Measurements from ENCODE around the gene SERHL2.
"Not testable (repeated sequence)": the region's sequence is repeated elsewhere in the genome, so short reads cannot be mapped to it uniquely, and the experiment has no call there.

The SERHL2 gene

DNA sequence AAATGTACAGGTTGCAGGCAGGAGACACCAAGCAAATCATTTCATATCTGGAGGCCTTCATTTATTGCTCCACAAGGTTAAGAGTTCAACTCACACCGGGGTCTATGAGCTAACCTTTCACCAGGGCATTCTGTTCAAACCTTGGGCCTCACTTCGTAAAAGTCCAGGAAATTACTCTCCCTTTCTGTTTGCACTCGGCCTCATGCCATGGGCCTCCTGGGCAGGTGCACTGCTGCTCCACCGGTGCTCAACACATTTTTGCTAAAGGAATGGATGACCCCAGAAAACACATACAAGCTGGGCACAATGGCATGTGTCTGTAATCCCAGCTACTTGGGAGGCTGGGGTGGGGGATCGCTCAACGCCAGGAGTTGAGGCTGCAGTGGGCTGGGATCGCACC lies 17.6 kb upstream of the SERHL2 start:
- DNase-seq = no peak

DNA sequence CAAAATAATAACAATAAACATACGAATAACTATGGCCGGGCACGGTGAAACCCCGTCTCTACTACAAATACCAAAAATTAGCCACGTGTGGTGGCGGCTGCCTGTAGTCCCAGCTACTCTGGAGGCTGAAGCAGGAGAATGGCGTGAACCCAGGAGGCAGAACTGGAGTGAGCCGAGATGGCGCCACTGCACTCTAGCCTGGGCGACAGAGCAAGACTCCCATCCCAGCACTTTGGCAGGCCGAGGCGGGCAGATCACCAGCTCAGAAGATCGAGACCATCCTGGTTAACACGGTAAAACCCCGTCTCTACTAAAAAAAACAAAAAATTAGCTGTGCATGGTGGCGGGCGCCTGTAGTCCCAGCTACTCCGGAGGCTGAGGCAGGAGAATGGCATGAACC lies 17.1 kb upstream of the SERHL2 start:
- DNase-seq = not testable (repeated sequence)

DNA sequence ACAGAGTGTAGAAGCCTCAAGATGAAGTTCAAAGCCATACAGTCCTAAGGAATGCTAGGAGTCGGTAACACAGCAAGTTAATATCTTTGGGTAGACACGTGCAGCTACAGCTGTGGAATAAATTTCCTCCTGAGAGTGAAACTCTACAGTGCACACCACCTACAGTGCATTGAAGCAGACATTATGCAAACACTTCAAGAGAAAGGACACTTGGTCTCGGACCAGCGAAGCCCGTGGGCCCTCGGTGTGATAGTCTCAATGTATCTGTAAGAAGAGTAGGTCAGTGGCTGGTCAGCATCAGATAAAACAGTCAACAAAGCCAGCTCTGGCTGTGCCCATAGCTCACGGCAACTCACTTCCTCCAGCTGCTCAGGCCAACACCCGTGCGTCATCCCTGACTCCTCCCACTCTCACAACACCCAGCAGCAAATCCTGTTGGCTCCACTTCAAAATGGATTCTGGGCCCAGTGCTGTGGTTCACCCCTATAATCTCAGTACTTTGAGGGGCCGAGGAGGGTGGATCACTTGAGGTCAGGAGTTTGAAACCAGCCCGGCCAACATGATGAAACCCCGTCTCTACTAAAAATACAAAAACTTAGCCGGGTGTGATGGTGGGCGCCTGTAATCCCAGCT lies 16.4 kb upstream of the SERHL2 start:
- not testable (repeated sequence) for DNase-seq

DNA sequence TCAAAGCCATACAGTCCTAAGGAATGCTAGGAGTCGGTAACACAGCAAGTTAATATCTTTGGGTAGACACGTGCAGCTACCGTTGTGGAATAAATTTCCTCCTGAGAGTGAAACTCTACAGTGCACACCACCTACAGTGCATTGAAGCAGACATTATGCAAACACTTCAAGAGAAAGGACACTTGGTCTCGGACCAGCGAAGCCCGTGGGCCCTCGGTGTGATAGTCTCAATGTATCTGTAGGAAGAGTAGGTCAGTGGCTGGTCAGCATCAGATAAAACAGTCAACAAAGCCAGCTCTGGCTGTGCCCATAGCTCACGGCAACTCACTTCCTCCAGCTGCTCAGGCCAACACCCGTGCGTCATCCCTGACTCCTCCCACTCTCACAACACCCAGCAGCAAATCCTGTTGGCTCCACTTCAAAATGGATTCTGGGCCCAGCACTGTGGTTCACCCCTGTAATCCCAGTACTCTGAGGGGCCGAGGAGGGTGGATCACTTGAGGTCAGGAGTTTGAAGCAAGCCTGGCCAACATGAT lies 14.5 kb upstream of the SERHL2 start:
- not testable (repeated sequence) for DNase-seq

DNA sequence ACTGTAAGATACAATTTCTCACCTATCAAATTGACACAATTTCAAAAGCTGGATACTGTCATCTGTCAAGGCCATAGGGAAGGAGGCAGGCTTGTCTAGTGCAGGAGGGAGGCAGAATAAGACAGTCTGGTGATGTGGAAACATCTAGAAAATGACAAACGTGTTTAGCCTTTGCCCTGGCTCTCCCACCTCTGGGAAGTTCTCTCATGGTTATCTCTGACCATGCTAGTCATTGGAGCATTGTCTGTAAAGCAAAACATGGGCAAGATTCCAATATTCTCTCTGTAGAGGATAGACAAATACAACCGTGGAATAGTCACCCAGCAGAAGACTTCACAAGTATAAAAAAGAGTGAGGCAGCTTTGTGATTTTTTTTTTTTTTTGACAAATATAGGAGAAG lies 9.1 kb upstream of the SERHL2 start:
- DNase-seq = no peak

DNA sequence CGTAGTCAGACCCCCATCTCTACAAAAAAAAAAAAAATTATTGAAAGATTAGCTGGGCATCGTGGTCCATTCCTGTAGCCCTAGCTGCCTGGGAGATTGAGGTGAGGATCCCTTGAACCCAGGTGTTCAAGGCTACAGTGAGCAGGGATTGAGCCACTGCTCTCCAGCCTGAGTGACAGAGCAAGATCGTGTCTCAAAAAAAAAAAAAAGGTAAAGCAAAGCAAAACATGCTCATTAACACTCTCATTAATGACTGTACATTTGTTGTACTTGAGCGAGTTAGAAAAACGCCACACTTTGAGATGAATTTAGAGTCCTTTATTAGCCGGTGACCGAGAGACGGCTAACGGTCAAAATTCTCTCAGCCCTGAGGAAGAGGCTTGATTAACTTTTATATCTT lies 6.2 kb upstream of the SERHL2 start:
- no peak for DNase-seq

DNA sequence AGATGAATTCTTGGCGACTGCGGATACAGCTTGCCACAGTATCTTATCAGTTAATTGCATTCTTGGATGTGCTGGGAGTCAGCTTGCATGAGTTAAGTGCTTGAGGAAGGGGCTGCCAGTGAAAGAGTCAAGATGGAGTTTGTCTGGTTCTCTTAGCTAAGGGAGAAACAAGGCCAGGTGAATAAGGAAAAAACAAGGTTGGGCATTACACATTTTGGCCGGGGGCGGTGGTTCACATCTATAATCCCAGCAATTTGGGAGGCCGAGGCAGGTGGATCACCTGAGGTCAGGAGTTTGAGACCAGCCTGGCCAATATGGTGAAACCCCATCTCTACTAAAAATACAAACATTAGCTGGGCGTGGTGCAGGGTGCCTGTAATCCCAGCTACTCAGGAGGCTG lies 5.6 kb upstream of the SERHL2 start:
- not testable (repeated sequence) for DNase-seq

DNA sequence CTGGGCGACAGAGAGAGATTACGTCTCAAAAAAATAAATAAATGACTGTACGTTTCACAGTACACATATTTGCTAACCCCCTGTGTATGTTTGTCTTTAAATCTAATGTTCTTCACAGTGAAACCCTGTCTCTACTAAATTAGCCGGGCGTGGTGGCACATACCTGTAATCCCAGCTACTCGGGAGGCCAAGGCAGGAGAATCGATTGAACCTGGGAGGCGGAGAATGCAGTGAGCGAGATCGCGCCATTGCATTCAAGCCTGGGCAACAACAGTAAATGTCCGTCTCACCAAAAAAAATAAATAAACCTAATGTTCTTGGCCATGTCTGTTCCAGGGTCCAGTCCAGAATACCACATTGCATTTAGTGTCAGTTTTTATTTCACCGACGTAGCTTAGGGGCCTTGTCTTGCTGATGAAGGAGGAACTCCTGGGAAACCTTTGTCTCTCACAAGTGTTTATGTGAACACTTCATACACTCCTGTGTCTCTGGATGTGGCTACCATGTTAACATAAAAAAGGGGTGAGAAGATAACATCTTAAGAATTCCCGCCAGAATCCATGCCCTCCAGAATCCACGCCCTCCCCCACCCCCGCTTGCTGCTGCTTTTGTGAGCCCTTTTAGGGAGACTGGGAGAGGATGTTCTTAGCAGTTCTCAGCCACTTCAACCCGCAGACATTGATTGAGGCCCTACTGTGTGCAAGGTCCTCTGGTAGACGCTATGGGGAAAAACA lies 5.0 kb upstream of the SERHL2 start:
- no peak for DNase-seq

DNA sequence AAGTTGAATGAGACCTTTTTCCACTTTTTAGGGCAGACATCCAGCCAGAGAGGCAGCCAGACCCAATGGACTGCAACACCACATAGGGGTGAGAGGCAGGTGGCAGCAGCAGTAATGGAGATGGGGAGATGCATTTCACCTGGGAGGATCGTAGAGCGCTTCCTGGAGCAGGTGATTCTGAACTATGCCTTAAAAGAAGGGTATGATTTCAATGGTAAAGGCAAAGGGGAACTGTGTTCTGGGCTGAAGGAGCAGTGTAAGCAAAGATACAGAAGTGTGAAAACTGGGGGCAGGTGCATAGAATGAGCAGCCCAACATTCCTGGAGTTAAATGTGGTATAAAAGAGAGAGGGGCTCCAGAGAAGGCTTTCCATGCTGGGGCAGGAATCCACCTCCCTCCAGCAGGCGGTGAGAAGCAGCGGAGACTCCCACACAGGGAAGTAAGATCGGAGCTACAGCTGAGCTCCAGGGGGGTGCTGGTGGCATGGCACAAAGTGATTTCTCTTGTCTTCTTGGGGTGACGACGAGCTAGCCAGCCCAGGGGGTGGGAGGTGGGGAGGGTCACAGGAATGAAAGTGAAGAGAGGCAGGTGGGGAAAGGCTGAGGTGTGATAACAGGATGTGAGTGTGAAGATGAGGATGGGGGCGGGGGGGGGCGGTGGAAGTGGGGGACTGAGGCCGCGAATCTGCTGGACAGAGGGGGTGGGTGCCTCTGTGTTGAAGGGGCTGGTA lies 4.3 kb upstream of the SERHL2 start:
- DNase-seq = no peak

DNA sequence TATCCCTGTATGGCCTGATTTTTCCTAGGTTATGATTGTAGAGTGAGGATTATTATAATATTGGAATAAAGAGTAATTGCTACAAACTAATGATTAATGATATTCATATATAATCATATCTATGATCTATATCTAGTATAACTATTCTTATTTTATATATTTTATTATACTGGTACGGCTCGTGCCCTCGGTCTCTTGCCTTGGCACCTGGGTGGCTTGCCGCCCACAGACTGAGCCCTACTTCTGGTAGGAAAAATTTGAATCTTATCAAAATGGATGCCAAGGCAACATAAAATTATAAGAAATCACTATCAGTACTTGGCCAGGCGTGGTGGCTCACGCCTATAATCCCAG lies 1.5 kb upstream of the SERHL2 start:
- not testable (repeated sequence) for DNase-seq

DNA sequence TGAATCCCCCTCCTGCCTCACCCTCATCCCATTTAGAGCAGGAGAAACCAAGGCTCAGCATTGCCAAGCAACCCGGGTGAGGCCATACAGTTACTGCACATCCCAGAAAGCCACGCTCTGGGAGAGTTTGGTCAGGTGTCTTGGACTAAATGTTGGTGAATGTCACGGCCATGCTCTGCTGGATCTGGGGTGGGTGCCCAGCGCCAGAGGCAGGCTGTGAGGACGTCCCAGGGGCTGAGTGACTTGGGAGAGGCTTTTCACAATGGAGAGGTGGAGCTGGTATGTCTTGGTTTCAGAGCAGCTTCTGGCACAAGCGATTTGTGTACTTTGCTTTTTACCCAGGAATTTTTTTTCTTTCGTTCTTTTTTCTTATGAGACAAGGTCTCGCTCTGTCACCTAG lies 6.6 kb downstream of the SERHL2 start:
- no peak for DNase-seq

DNA sequence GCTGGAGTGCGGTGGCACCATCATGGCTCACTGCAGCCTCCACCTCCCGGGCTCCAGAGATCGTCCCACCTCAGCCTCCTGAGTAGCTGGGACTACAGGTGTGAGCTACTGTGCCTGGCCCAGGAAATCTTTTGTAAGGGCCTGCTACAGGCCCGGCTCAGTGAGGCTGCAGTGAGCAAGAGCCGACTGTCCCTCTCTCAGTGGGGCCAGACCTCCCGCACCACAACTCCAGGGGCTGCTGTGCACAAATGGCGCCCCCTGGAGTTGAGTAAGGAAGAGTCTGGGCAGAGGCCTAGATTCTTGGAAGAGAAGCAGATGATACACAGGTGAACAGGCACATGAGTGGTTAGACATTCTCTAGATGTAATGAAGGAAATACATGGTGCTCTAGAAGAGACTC lies 7.0 kb downstream of the SERHL2 start:
- no peak for DNase-seq

DNA sequence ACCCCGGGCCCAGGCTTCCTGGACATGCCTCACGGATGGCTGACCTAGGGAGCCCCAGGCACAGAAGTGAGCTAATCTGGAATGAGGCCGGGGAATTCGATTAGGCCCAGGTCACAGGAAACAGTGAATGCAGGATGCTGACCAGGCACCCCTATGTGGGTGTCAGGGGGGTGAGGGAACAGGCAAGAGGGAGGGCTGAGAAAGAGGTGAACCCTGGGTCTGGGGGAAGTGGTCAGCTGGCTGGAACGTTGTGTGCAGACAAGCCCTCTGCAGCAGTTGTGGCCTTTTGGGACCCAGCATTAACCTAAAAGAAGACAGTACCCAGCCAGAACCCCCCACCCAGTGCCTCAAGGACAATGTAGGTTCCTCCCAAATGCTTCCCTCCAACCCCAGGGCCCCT lies 8.1 kb downstream of the SERHL2 start:
- DNase-seq = no peak

DNA sequence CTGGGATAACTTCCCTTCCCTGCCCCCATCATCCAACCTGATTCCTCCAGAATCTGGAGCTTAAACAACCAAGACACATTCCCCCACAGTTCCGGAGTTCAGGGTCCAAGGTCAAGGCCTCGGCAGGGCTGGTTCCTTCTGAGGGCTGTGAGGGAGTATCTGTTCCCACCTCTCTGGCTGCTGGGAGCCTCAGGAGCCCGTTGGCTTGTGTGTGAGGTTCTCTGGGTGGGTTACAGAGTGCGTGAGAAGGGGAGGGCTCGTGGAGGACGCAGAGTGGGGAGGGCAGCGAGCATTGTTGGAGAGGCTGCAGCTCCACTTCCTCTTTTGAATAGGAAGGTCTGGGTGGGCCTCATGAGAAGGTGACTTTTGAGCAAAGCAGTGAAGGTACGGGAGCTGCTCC lies 8.5 kb downstream of the SERHL2 start:
- DNase-seq = no peak

DNA sequence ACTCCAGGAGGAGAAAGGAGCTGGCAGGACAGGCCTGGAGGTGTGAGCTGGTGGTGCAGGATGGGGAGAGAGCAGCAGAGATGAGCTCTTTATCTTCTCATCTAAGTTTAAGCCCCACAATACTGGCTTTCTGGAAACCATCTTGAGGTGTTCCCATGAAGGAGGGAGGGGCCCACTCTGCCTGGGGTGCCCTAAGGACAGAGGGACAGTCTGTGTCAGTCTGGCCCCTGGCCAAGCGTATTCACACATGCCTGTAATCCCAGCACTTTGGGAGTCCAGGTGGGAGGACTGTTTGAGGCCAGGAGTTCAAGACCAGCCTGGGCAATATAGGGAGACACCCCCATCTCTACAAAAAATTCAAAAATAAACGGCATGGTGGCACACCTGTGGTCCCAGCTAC lies 8.9 kb downstream of the SERHL2 start:
- DNase-seq = no peak

DNA sequence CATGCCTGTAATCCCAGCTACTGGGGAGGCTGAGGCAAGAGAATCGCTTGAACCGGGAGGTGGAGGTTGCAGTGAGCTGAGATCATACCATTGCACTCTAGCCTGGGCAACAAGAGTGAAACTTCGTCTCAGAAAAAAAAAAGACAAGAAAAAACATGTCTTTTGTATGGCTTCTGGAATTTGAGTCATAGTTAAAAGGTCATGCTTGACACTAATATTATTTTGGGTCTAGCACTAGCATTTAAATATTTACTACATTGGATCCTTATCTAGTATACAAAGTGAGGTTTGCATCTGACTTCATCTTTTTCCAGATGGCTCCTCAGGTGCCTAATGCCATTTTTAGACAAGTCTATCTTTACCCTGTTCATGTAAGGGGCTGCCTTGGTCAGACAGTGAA lies 10.2 kb downstream of the SERHL2 start:
- not testable (repeated sequence) for DNase-seq

DNA sequence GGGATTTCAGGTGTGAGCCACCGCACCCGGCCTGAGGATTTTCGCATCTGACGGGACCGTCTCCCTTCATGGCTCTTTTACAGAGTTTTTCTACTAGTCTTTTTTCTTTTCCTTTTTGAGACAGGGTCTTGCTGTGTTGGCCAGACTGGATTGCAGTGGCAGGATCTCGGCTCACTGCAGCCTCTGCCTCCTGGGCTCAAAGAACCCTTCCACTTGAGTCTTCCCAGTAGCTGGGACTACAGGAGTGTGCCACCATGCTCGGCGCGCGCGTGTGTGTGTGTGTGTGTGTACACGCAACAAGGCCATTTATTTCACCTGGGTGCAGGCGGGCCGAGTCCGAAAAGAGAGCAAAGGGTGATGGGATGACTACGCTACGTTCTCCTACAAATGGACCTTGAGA lies 10.9 kb downstream of the SERHL2 start:
- DNase-seq = no peak

DNA sequence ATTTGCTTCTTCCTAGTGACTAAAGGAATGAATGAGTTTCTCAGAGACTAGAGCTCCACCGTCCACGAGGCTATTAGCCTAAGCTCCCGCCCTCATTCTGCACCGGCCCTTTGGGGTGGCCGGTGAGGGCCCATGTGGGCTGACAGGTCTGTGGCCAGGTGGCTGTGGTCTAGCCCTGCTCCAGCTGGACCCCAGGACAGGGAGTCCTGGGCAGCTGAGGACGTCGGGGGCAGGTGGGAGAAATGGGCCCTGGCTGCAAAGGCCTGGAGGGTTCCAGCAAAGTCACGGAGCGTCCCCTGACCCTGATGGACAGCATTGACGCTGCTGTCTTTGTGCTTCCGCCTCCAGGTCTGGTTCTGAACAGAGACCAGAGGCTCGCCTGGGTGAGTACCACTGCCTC lies 12.2 kb downstream of the SERHL2 start:
- DNase-seq = no peak

DNA sequence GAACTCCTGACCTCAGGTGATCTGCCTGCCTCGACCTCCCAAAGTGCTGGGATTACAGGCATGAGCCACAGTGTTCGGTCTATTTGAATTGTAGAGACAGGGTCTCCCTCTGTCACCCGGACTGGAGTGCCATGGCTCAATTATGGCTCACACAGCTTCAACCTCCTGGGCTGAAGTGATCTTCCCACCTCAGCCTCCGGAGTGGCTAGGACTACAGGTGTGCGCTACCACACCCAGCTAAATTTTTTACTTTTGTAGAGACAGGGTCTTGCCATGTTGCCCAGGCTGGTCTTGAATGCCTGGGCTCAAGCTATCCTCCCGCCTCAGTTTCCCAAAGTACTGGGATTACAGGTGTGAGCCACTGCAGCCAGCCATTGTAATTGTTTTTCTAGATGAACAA lies 14.2 kb downstream of the SERHL2 start:
- DNase-seq = not testable (repeated sequence)

DNA sequence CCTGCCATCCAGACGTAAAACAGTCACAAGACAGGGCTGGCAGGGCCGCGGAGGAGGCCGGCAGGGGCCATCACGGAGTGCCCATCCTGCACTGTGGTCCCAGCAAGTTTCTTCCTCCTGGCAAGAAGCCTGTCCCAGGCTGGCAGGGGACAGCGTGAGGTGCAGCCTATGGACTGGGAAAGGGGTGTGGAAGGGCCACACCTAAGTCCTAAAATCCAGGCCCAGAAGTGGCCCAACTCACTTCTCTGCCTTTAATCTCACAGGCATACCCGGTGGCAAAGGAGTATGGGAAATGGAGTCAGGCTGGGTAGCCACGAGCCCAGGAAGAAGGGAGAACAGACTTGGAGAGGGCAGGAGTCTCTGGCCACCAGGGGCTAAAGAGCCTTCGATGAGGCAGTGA lies 16.8 kb downstream of the SERHL2 start:
- not testable (repeated sequence) for DNase-seq

DNA sequence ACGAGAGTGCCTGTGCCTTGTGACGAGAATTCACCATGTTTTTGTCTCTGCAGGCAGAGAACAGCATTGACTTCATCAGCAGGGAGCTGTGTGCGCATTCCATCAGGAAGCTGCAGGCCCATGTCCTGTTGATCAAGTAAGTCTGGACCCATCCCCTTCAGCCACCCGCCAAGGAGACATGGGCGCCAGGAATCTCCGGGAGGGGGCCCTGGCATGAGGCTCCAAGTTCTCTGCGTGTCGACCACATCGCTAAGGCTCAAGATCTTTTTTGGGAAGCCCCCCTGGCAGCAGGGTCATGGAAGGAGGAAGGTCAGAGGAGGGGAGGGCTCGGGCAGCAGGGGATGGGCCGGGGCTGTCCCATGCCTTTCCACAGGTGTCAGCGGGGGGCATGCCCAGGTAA lies 17.3 kb downstream of the SERHL2 start:
- DNase-seq = not testable (repeated sequence)

DNA sequence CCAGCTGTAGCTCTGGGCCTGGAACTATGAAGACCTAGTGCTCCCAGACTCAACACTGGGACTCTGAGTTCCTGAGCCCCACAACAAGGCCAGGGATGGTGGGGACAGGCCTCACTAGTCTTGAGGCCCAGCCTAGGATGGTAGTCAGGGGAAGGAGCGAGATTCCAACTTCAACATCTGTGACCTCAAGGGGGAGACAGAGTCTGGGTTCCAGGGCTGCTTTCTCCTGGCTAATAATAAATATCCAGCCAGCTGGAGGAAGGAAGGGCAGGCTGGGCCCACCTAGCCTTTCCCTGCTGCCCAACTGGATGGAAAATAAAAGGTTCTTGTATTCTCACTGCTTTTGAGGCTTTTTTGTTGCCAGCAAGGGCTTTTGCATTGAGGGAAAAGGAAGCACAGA lies 20.3 kb downstream of the SERHL2 start:
- not testable (repeated sequence) for DNase-seq

DNA sequence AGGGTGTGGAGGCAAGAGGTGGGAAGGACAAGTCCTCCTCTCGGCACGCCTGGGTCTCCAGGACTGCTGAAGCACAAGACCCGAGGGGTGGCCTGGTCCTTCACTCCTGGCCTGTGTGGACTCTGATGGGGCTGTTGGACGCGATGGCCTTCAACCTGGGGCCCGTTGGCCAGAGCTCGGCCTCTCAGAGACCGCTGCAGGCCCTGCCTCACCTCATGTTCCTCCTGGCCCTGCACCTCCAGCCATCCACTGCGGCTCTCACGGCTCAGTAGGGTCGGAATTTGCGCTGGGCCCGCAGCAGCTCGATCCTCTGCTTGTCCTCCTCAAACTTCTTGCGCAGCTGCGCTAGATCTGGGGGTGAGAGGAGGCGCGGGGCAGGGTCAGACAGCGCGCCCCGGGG lies 20.7 kb downstream of the SERHL2 start:
- DNase-seq = not testable (repeated sequence)

DNA sequence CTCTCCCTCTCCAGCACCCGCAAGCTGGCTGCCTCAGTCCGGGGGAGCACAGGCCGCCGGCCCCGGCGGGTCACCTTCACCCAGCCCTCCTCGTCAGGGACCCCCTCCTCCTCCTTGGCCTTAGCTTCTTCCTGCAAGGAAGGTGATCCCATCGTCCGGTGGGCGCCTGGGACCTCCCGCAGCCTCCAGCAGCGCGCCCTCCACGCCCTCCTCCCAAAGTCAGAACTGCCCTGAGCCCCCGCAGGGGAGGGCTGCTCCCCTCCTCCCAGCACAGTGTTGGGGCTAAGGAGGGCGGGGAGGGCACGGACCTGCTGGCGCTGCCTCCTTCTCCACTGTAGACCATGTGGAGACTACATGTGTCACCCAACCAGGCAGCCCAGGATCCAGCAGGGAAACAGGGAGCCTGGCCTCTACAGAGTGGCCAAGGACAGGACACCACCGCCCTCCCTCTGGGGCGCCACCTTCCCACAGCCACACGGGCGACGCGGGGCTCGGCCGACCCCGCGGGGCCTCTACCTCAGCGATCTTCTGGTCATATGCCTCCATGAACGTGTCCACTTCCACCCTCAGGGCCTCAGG lies 22.3 kb downstream of the SERHL2 start:
- DNase-seq = not testable (repeated sequence)
